Neural progenitor cell (in vitro differentiated cells): Measurements from ENCODE around the gene TLCD2. TPM values are rescaled to one million over a fixed set of nuclear protein-coding genes. Genes with fewer than 3 reads are reported as not detected.

ENCODE experiments used
- DNase-seq: peaks from one replicate; pipeline ENCODE4 v3.0.0-alpha.2; 2016; ENCODE audit warnings: low spot score
- H2AFZ ChIP-seq: fragments of 200-600 bp; sonication (generic); replicated peaks from 2 replicates; pipeline ENCODE4 v1.6.1; 2016; ENCODE audit warnings: antibody characterized with exemption
- H3F3A ChIP-seq: fragments of 200-600 bp; sonication (generic); 2 replicates; pipeline ENCODE4 v1.6.1; 2016; ENCODE audit warnings: antibody characterized with exemption, low read depth
- H3K27ac ChIP-seq: fragments of 200-600 bp; sonication (generic); 2 replicates; pipeline ENCODE4 v1.5.1; 2016; ENCODE audit warnings: mild to moderate bottlenecking
- H3K27me3 ChIP-seq: fragments of 200-600 bp; sonication (generic); 2 replicates; pipeline ENCODE4 v1.6.1; 2016; ENCODE audit warnings: mild to moderate bottlenecking, moderate library complexity
- H3K36me3 ChIP-seq: fragments of 200-600 bp; sonication (generic); 2 replicates; pipeline ENCODE4 v1.5.1; 2016
- H3K4me1 ChIP-seq: fragments of 200-600 bp; sonication (generic); 2 replicates; pipeline ENCODE4 v1.6.1; 2016; ENCODE audit warnings: mixed run types
- H3K4me2 ChIP-seq: fragments of 200-600 bp; sonication (generic); 2 replicates; pipeline ENCODE4 v1.6.1; 2016
- H3K4me3 ChIP-seq: fragments of 200-600 bp; sonication (generic); 2 replicates; pipeline ENCODE4 v1.5.1; 2016
- H3K79me2 ChIP-seq: fragments of 200-600 bp; sonication (generic); 2 replicates; pipeline ENCODE4 v1.6.1; 2016; ENCODE audit warnings: low read depth
- H3K9ac ChIP-seq: fragments of 200-600 bp; sonication (generic); 2 replicates; pipeline ENCODE4 v1.6.1; 2016
- H3K9me3 ChIP-seq: fragments of 200-600 bp; sonication (generic); 2 replicates; pipeline ENCODE4 v1.5.1; 2016; ENCODE audit warnings: low read depth
- H4K20me1 ChIP-seq: fragments of 200-600 bp; sonication (generic); 2 replicates; pipeline ENCODE4 v1.6.1; 2016; ENCODE audit warnings: low read depth
- H3K27ac Mint-ChIP-seq: 3 replicates; pipeline ENCODE4 v1.8.0; 2021; ENCODE audit warnings: mixed read lengths
- H3K27me3 Mint-ChIP-seq: 2 replicates; pipeline ENCODE4 v1.8.0; 2022; ENCODE audit warnings: low read depth, mild to moderate bottlenecking, inconsistent platforms, moderate library complexity, mixed read lengths; ENCODE audit not compliant: insufficient read depth
- H3K36me3 Mint-ChIP-seq: 3 replicates; pipeline ENCODE4 v1.8.0; 2021; ENCODE audit warnings: mixed read lengths
- H3K4me1 Mint-ChIP-seq: 3 replicates; pipeline ENCODE4 v1.8.0; 2021; ENCODE audit warnings: mixed read lengths
- H3K4me3 Mint-ChIP-seq: 3 replicates; pipeline ENCODE4 v1.8.0; 2021; ENCODE audit warnings: mild to moderate bottlenecking, moderate library complexity, mixed read lengths
- H3K9me3 Mint-ChIP-seq: 3 replicates; pipeline ENCODE4 v1.8.0; 2020; ENCODE audit warnings: mixed read lengths
- CTCF ChIP-seq: fragments of 200-600 bp; sonication (generic); IDR thresholded peaks from 2 replicates; pipeline ENCODE4 v1.5.1; 2017; ENCODE audit warnings: antibody characterized with exemption, mild to moderate bottlenecking
- EZH2 ChIP-seq: fragments of 200-600 bp; sonication (generic); IDR thresholded peaks from 2 replicates; pipeline ENCODE4 v1.6.1; 2017; ENCODE audit warnings: antibody characterized with exemption, mild to moderate bottlenecking, moderate library complexity
- EZH2phosphoT487 ChIP-seq: fragments of 200-600 bp; sonication (generic); IDR thresholded peaks from 2 replicates; pipeline ENCODE4 v1.6.1; 2017; ENCODE audit warnings: antibody characterized with exemption
- total RNA-seq: library from RNA; depleted of rRNA; stranded (reverse); fragments of >200 nt; gene quantifications from 2 replicates; pipeline ENCODE4 v1.2.3, GENCODE V29; 2015; ENCODE audit warnings: low replicate concordance

The TLCD2 gene
- total RNA-seq, 1 donor from 2014 or later, result 0.15 TPM

DNA sequence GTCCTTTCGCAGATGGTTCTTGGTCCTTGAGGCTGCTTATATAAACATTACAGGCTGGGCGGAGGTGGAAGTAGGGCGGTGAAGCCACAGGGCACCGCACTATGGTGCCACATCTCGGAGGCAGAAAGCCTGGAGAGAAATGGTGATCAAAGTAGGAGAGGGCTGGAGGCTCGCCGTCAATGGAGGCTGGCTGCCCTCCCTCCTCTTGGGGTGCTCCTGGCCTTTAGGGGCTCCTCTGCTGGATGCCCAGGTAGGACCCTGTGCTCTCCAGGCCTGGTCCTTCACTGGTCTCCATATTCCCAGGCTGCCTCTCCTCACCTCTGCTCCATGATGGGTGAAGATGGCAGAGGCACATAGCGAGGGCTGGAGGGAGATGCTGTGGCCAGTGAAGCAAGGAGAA, 2.1 kb upstream of the TLCD2 start:
- H3K27ac ChIP-seq, result no peak overlapping the region
- Mint-ChIP-seq H3K36me3 (no peaks in the 10 kb centered on the region), H3K27me3 (peaks cover 5% of the 10 kb centered on the region), H3K27ac (no peak overlapping the region), H3K4me3 (no peak overlapping the region), H3K4me1 (peaks cover 31% of the 10 kb centered on the region), H3K9me3 (no peaks in the 10 kb centered on the region)
- H3K36me3 ChIP-seq, result no peaks in the 10 kb centered on the region
- TF ChIP-seq EZH2, result no peak
- TF ChIP-seq CTCF, result no peak
- no peak for TF ChIP-seq EZH2phosphoT487
- no peaks in the 10 kb centered on the region for H3K79me2 ChIP-seq
- H3K4me3 ChIP-seq, result no peak overlapping the region
- no peak for DNase-seq
- H4K20me1 ChIP-seq, result peaks cover 16% of the 10 kb centered on the region
- peaks cover 29% of the 10 kb centered on the region for H3K4me1 ChIP-seq
- H3F3A ChIP-seq, result peaks cover 42% of the 10 kb centered on the region
- no peaks in the 10 kb centered on the region for H3K9me3 ChIP-seq
- H3K4me2 ChIP-seq, result no peak overlapping the region
- no peak overlapping the region for H3K9ac ChIP-seq
- peaks cover 33% of the 10 kb centered on the region for H3K27me3 ChIP-seq
- no peak overlapping the region for H2AFZ ChIP-seq

DNA sequence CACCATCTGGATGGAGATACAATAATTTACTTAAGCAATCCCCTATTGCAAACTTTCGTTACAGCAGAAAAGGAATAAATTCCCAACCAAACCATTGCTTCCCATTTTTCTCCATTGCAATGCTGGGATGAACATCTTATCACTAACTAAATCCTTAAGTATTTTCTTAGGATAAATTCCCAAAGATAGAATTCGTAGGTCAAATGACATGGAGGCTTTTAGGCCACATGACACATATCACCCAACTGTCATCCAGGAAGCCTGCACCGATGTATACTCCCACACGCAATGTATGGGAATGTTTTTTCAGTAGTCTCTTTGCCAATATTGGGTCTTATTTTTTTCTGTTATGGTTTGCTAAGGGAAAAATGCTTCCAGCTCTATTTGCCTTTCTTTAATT, 1.6 kb upstream of the TLCD2 start:
- peaks cover 16% of the 10 kb centered on the region for H4K20me1 ChIP-seq
- no peak overlapping the region for H3K27ac ChIP-seq
- H3K9me3 Mint-ChIP-seq, result no peaks in the 10 kb centered on the region
- H3K36me3 ChIP-seq, result no peaks in the 10 kb centered on the region
- H3K27me3 ChIP-seq, result peaks cover 33% of the 10 kb centered on the region
- H3K36me3 Mint-ChIP-seq, result no peaks in the 10 kb centered on the region
- H3K4me3 Mint-ChIP-seq, result no peak overlapping the region
- H2AFZ ChIP-seq, result no peak overlapping the region
- DNase-seq, result no peak
- TF ChIP-seq CTCF (no peak), EZH2 (no peak), EZH2phosphoT487 (no peak)
- H3K9ac ChIP-seq, result no peak overlapping the region
- H3K4me1 Mint-ChIP-seq, result peaks cover 29% of the 10 kb centered on the region
- no peak overlapping the region for H3K4me2 ChIP-seq
- no peaks in the 10 kb centered on the region for H3K9me3 ChIP-seq
- peaks cover 39% of the 10 kb centered on the region for H3F3A ChIP-seq
- H3K79me2 ChIP-seq, result no peaks in the 10 kb centered on the region
- peaks cover 7% of the 10 kb centered on the region for H3K27me3 Mint-ChIP-seq
- no peak overlapping the region for H3K27ac Mint-ChIP-seq
- peaks cover 29% of the 10 kb centered on the region for H3K4me1 ChIP-seq
- H3K4me3 ChIP-seq, result no peak overlapping the region

- Histone ChIP-seq H3K4me2 (peak overlapping the region; percentile 100), H3K79me2 (no peaks in the 10 kb centered on the region)
- H3K9me3 Mint-ChIP-seq, result no peaks in the 10 kb centered on the region
Observed at GRCh38 chr17:1710807-1711553, 803 bp upstream of the TLCD2 start.

More at GRCh38 chr17:1710807-1711553, 803 bp upstream of the TLCD2 start:
- Histone ChIP-seq H3K27ac (no peak overlapping the region), H3K27me3 (peaks cover 33% of the 10 kb centered on the region), H2AFZ (no peak overlapping the region), H3K36me3 (no peaks in the 10 kb centered on the region), H3K9me3 (no peaks in the 10 kb centered on the region), H4K20me1 (peaks cover 16% of the 10 kb centered on the region), H3K4me3 (peak overlapping the region; percentile 76), H3F3A (peaks cover 35% of the 10 kb centered on the region), H3K9ac (no peak overlapping the region), H3K4me1 (peaks cover 29% of the 10 kb centered on the region)
- H3K27ac Mint-ChIP-seq, result no peak overlapping the region
- H3K36me3 Mint-ChIP-seq, result no peaks in the 10 kb centered on the region
- TF ChIP-seq CTCF (no peak), EZH2 (peak; percentile 61), EZH2phosphoT487 (no peak)
- peak overlapping the region; percentile 79 for H3K4me3 Mint-ChIP-seq
- peaks cover 29% of the 10 kb centered on the region for H3K4me1 Mint-ChIP-seq
- DNase-seq, result peak; percentile 37
- H3K27me3 Mint-ChIP-seq, result peaks cover 12% of the 10 kb centered on the region
